ENCODE data around the gene RABGAP1.

Gene RABGAP1

DNA sequence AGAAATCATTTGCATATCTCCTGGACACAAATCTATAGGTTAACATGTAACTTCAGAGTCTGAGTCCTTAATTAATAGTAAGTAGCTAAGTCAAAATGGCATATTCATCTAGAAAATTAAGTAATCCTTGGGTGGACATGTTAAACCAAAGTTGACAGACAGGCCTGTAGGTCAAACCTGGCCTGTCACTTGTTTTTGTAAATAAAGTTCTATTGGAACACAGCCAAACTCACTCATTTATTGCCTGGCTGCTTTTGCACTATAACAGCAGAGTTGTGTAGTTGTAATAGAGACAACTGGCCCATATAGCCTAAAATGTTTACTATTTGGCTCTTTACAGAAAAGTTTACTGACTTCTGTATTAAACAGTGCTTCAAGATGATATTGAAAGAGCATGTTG is 68.1 kb downstream of the RABGAP1 start:
- no peaks in the 10 kb centered on the region for H3K27me3 ChIP-seq (ENCODE audit: insufficient read depth, poor library complexity, severe bottlenecking)
- no peak overlapping the region for H3K27ac ChIP-seq (replicated peaks)
- no peak for DNase-seq (ENCODE audit: low read depth in 1 of 2, low spot score in 1 of 2)
- no peak overlapping the region for H3K4me3 ChIP-seq (replicated peaks; ENCODE audit: insufficient read depth, low read length)
- TF ChIP-seq, protein P1, sequence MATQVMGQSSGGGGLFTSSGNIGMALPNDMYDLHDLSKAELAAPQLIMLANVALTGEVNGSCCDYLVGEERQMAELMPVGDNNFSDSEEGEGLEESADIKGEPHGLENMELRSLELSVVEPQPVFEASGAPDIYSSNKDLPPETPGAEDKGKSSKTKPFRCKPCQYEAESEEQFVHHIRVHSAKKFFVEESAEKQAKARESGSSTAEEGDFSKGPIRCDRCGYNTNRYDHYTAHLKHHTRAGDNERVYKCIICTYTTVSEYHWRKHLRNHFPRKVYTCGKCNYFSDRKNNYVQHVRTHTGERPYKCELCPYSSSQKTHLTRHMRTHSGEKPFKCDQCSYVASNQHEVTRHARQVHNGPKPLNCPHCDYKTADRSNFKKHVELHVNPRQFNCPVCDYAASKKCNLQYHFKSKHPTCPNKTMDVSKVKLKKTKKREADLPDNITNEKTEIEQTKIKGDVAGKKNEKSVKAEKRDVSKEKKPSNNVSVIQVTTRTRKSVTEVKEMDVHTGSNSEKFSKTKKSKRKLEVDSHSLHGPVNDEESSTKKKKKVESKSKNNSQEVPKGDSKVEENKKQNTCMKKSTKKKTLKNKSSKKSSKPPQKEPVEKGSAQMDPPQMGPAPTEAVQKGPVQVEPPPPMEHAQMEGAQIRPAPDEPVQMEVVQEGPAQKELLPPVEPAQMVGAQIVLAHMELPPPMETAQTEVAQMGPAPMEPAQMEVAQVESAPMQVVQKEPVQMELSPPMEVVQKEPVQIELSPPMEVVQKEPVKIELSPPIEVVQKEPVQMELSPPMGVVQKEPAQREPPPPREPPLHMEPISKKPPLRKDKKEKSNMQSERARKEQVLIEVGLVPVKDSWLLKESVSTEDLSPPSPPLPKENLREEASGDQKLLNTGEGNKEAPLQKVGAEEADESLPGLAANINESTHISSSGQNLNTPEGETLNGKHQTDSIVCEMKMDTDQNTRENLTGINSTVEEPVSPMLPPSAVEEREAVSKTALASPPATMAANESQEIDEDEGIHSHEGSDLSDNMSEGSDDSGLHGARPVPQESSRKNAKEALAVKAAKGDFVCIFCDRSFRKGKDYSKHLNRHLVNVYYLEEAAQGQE (IDR thresholded peaks at IDR 0.05; ENCODE audit: insufficient replicate concordance, low read depth): no peak
- TF ChIP-seq, protein P2, sequence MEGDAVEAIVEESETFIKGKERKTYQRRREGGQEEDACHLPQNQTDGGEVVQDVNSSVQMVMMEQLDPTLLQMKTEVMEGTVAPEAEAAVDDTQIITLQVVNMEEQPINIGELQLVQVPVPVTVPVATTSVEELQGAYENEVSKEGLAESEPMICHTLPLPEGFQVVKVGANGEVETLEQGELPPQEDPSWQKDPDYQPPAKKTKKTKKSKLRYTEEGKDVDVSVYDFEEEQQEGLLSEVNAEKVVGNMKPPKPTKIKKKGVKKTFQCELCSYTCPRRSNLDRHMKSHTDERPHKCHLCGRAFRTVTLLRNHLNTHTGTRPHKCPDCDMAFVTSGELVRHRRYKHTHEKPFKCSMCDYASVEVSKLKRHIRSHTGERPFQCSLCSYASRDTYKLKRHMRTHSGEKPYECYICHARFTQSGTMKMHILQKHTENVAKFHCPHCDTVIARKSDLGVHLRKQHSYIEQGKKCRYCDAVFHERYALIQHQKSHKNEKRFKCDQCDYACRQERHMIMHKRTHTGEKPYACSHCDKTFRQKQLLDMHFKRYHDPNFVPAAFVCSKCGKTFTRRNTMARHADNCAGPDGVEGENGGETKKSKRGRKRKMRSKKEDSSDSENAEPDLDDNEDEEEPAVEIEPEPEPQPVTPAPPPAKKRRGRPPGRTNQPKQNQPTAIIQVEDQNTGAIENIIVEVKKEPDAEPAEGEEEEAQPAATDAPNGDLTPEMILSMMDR (IDR thresholded peaks at IDR 0.05; ENCODE audit: insufficient read depth, low read length): no peak
- TF ChIP-seq SPI1 (IDR thresholded peaks at IDR 0.05; ENCODE audit: borderline replicate concordance, low read depth) (no peak), GABPA (IDR thresholded peaks at IDR 0.05; ENCODE audit: low read depth) (no peak), POLR2AphosphoS5 (IDR thresholded peaks at IDR 0.05; ENCODE audit: low read depth) (no peak)

DNA sequence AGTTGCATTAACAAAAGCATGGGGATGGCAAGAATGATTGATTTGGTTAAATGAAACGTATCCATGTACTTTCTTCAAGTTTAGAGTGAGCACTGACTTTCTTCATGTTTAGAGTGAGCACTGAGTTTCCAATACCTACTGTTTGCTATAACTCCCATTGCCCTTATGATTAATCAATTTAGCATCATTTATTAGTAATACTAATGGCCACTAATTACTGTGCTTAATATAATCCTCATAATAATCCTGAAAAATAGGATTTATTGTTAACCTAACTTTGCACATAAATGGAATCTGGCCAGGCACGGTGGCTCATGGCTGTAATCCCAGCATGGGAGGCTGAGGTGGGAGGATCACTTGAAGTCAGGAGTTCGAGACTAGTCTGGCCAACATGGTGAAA is 70.6 kb downstream of the RABGAP1 start:
- no peak for DNase-seq (ENCODE audit: low read depth in 1 of 2, low spot score in 1 of 2)
- Histone ChIP-seq H3K27ac (replicated peaks) (no peak overlapping the region), H3K27me3 (ENCODE audit: insufficient read depth, poor library complexity, severe bottlenecking) (no peaks in the 10 kb centered on the region), H3K4me3 (replicated peaks; ENCODE audit: insufficient read depth, low read length) (no peak overlapping the region)
- no peak for TF ChIP-seq SPI1 (IDR thresholded peaks at IDR 0.05; ENCODE audit: borderline replicate concordance, low read depth)
- TF ChIP-seq GABPA (IDR thresholded peaks at IDR 0.05; ENCODE audit: low read depth): no peak
- TF ChIP-seq, protein P1 (IDR thresholded peaks at IDR 0.05; ENCODE audit: insufficient replicate concordance, low read depth): no peak
- TF ChIP-seq, protein P2 (IDR thresholded peaks at IDR 0.05; ENCODE audit: insufficient read depth, low read length): no peak
- TF ChIP-seq POLR2AphosphoS5 (IDR thresholded peaks at IDR 0.05; ENCODE audit: low read depth): no peak

DNA sequence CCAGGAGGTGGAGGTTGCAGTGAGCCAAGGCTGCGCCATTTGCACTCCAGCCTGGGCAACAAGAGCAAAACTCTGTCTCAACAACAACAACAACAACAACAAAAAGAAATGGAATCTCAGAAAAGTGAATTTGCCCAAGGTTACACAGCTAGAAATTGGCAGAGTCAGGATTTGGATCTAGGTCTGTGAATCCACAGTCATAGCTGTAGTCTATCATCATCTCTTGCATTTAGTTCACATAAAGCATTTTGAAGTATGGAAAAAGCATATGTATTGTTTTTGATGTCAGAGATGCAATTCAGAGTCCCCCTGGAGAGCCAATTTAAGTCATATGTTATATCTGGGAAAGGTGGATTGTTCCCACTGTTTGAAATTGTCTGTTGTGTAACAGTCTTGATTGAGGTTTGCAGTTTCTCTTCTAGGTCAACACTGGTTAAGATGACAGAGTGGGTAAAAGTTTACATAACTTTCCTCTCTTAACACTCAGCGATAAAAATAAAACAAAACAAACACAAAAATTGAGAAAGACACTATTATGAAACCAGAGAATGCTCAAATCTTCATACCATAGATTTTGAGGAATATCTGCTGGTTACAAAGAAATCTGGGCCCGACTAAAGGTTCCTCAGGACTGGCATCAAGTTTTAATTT is 71.2 kb downstream of the RABGAP1 start:
- no peak overlapping the region for H3K27ac ChIP-seq (replicated peaks)
- no peak for DNase-seq (ENCODE audit: low read depth in 1 of 2, low spot score in 1 of 2)
- TF ChIP-seq GABPA (IDR thresholded peaks at IDR 0.05; ENCODE audit: low read depth) (no peak), POLR2AphosphoS5 (IDR thresholded peaks at IDR 0.05; ENCODE audit: low read depth) (no peak), SPI1 (IDR thresholded peaks at IDR 0.05; ENCODE audit: borderline replicate concordance, low read depth) (no peak)
- TF ChIP-seq, protein P1 (IDR thresholded peaks at IDR 0.05; ENCODE audit: insufficient replicate concordance, low read depth): no peak
- TF ChIP-seq, protein P2 (IDR thresholded peaks at IDR 0.05; ENCODE audit: insufficient read depth, low read length): no peak
- no peak overlapping the region for H3K4me3 ChIP-seq (replicated peaks; ENCODE audit: insufficient read depth, low read length)
- H3K27me3 ChIP-seq (ENCODE audit: insufficient read depth, poor library complexity, severe bottlenecking): no peaks in the 10 kb centered on the region

Data from HL-60 (cell line).